Measurements from ENCODE around the gene METTL9. TPM values are rescaled to one million over a fixed set of nuclear protein-coding genes. Genes with fewer than 3 reads are reported as not detected.
"Not testable (repeated sequence)": the region's sequence is repeated elsewhere in the genome, so short reads cannot be mapped to it uniquely, and the experiment has no call there.

The METTL9 gene
- total RNA-seq, 1 donor from 2014 or later = 108 TPM

- peak; percentile 75 for TF ChIP-seq CTCF (IDR thresholded peaks at IDR 0.05; ENCODE audit: partially characterized antibody, unreplicated experiment)
- Mint-ChIP-seq H3K27ac (ENCODE audit: unreplicated experiment) (no peak overlapping the region), H3K4me3 (ENCODE audit: unreplicated experiment) (no peak overlapping the region), H3K9me3 (ENCODE audit: unreplicated experiment) (peaks cover 3% of the 10 kb centered on the region), H3K4me1 (ENCODE audit: low read depth, unreplicated experiment) (no peaks in the 10 kb centered on the region), H3K27me3 (ENCODE audit: unreplicated experiment) (peaks cover 3% of the 10 kb centered on the region), H3K36me3 (ENCODE audit: unreplicated experiment) (no peaks in the 10 kb centered on the region)
- no peak for DNase-seq
Measured at GRCh38 chr16:21684199-21684598, 84.8 kb downstream of the METTL9 start.

- no peaks in the 10 kb centered on the region for H3K36me3 Mint-ChIP-seq (ENCODE audit: unreplicated experiment)
- DNase-seq = no peak
- peaks cover 3% of the 10 kb centered on the region for H3K27me3 Mint-ChIP-seq (ENCODE audit: unreplicated experiment)
- no peak overlapping the region for H3K27ac Mint-ChIP-seq (ENCODE audit: unreplicated experiment)
- H3K9me3 Mint-ChIP-seq (ENCODE audit: unreplicated experiment) = peaks cover 3% of the 10 kb centered on the region
- H3K4me1 Mint-ChIP-seq (ENCODE audit: low read depth, unreplicated experiment) = no peaks in the 10 kb centered on the region
- no peak overlapping the region for H3K4me3 Mint-ChIP-seq (ENCODE audit: unreplicated experiment)
- no peak for TF ChIP-seq CTCF (IDR thresholded peaks at IDR 0.05; ENCODE audit: partially characterized antibody, unreplicated experiment)
Measured at GRCh38 chr16:21685034-21685455, 85.7 kb downstream of the METTL9 start.

- peaks cover 4% of the 10 kb centered on the region for H3K9me3 Mint-ChIP-seq (ENCODE audit: unreplicated experiment)
Measured at GRCh38 chr16:21689107-21689506, 89.7 kb downstream of the METTL9 start.

GRCh38 chr16:21690967-21691366 is 91.6 kb downstream of the METTL9 start:
- H3K27ac Mint-ChIP-seq (ENCODE audit: unreplicated experiment); H3K9me3 Mint-ChIP-seq (ENCODE audit: unreplicated experiment); H3K4me3 Mint-ChIP-seq (ENCODE audit: unreplicated experiment); DNase-seq; H3K27me3 Mint-ChIP-seq (ENCODE audit: unreplicated experiment); H3K36me3 Mint-ChIP-seq (ENCODE audit: unreplicated experiment); H3K4me1 Mint-ChIP-seq (ENCODE audit: low read depth, unreplicated experiment): not testable (repeated sequence)

More at GRCh38 chr16:21689107-21689506, 89.7 kb downstream of the METTL9 start:
- no peak for DNase-seq
- Mint-ChIP-seq H3K27ac (ENCODE audit: unreplicated experiment) (no peak overlapping the region), H3K36me3 (ENCODE audit: unreplicated experiment) (no peaks in the 10 kb centered on the region), H3K4me1 (ENCODE audit: low read depth, unreplicated experiment) (no peaks in the 10 kb centered on the region), H3K27me3 (ENCODE audit: unreplicated experiment) (peaks cover 1% of the 10 kb centered on the region), H3K4me3 (ENCODE audit: unreplicated experiment) (no peak overlapping the region)
- no peak for TF ChIP-seq CTCF (IDR thresholded peaks at IDR 0.05; ENCODE audit: partially characterized antibody, unreplicated experiment)

GRCh38 chr16:21694609-21695008 is 95.2 kb downstream of the METTL9 start:
- Mint-ChIP-seq H3K27me3 (ENCODE audit: unreplicated experiment) (peaks cover 4% of the 10 kb centered on the region), H3K4me1 (ENCODE audit: low read depth, unreplicated experiment) (no peaks in the 10 kb centered on the region), H3K4me3 (ENCODE audit: unreplicated experiment) (no peak overlapping the region), H3K36me3 (ENCODE audit: unreplicated experiment) (no peaks in the 10 kb centered on the region), H3K9me3 (ENCODE audit: unreplicated experiment) (peaks cover 3% of the 10 kb centered on the region), H3K27ac (ENCODE audit: unreplicated experiment) (no peak overlapping the region)
- no peak for DNase-seq
- TF ChIP-seq CTCF (IDR thresholded peaks at IDR 0.05; ENCODE audit: partially characterized antibody, unreplicated experiment) = no peak

GRCh38 chr16:21697032-21697431 is 97.7 kb downstream of the METTL9 start:
- H3K9me3 Mint-ChIP-seq (ENCODE audit: unreplicated experiment) = peaks cover 1% of the 10 kb centered on the region
- no peak overlapping the region for H3K4me3 Mint-ChIP-seq (ENCODE audit: unreplicated experiment)
- peaks cover 4% of the 10 kb centered on the region for H3K27me3 Mint-ChIP-seq (ENCODE audit: unreplicated experiment)
- no peaks in the 10 kb centered on the region for H3K36me3 Mint-ChIP-seq (ENCODE audit: unreplicated experiment)
- no peak overlapping the region for H3K27ac Mint-ChIP-seq (ENCODE audit: unreplicated experiment)
- no peak for DNase-seq
- no peaks in the 10 kb centered on the region for H3K4me1 Mint-ChIP-seq (ENCODE audit: low read depth, unreplicated experiment)
- no peak for TF ChIP-seq CTCF (IDR thresholded peaks at IDR 0.05; ENCODE audit: partially characterized antibody, unreplicated experiment)
